ENCODE results near the gene PYGB.
"Not testable (repeated sequence)": the region's sequence is repeated elsewhere in the genome, so short reads cannot be mapped to it uniquely, and the experiment has no call there.

The PYGB gene

DNA sequence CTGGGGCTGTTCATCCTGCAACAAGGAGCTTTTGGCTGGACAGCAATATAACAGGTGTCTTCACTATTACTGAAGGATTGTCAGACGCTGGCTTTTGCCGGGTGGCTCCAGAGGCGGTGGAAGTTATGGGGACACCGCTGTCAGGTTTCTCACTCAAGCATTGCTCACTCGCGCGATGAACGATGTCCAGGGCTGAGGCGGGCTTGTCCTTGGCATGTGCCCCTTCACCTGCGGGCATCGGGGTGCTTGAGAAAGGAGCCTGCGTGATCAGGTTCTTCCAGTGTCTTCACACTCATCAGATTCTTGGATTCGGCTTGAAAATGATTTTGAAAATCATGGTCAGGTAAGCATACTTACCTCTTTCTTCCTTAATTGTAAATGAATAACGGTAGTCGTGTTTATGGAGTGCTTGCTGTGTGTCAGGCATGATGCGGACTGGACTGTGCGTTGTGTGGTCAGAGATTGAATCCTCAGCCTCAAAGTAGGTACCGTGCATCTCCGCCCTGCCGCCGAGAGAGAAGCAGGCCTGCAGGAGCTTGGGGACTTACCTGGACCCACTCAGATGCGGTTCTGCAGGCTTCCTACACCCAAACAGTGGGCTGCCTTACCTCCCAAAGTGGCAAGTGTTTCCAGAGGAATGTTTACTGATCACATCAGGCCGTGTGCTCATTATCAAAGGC lies 18.3 kb upstream of the PYGB start:
- H3K27ac ChIP-seq (ENCODE audit: insufficient read depth in 1 of 2, low read depth in 1 of 2, low read length in 2 of 2, poor library complexity in 1 of 2, severe bottlenecking in 2 of 2) = no peak overlapping the region
- no peaks in the 10 kb centered on the region for H3K27me3 ChIP-seq (replicated peaks in 2 of 5; ENCODE audit: control insufficient read depth in 4 of 5, insufficient read depth in 5 of 5, low read length in 4 of 5)
- WGBS (ENCODE audit: insufficient coverage) = 96% methylated on average over 17 of the region's 23 CpGs
- peaks cover 2 to 9% (median 7%) of the 10 kb centered on the region in 4 experiments for H3K36me3 ChIP-seq (ENCODE audit: control insufficient read depth in 4 of 4, insufficient read depth in 4 of 4, low read length in 3 of 4)
- H3K4me1 ChIP-seq (ENCODE audit: control extremely low read depth in 1 of 4, control insufficient read depth in 4 of 4, insufficient read depth in 4 of 4, low read length in 3 of 4) = peaks cover 0 to 9% (median 4%) of the 10 kb centered on the region in 4 experiments
- no peak for DNase-seq
- ChIA-PET POLR2A (no interaction called here), CTCF (no interaction called here)
- no peak overlapping the region for H3K4me3 ChIP-seq (ENCODE audit: control insufficient read depth in 1 of 7, extremely low read depth in 1 of 7, insufficient read depth in 4 of 7, low read depth in 2 of 7, low read length in 6 of 7)
- no peaks in the 10 kb centered on the region for H3K9me3 ChIP-seq (ENCODE audit: control extremely low read depth in 1 of 5, control insufficient read depth in 4 of 5, insufficient read depth in 2 of 5, low read depth in 1 of 5, low read length in 4 of 5)

DNA sequence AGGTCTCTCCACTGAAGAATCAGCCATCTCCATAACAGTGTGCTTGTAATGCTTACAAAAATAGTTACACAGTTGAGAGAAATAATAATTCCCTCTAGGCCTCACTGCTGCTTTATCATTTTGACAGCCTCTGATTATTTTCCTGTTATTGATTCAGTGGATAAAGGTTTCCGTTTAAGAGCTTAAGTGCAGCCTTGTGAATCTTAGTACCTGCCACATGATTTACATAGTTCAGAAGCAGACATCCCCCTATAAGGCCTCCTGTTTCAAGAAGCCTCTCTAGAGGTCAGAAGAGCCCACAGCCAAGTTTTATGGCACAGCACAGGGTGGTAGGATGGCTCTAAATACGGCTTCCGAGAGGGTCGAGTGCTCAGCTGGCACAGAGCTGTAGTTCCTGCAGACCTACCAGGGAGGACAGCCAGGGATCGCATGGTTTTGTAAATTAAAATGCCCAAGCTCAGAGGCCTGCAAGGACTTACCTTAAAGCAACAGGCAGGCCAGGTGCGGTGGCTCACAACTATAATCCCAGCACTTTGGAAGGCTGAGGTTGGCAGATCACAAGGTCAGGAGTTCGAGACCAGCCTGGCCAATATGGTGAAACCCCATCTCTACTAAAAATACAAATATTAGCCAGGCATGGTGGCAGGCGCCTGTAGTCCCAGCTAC lies 17.6 kb upstream of the PYGB start:
- 89% methylated on average over 6 of the region's 8 CpGs for WGBS (ENCODE audit: insufficient coverage)
- Histone ChIP-seq H3K27me3 (replicated peaks in 2 of 5; ENCODE audit: control insufficient read depth in 4 of 5, insufficient read depth in 5 of 5, low read length in 4 of 5) (peaks cover 0 to 2% (median 0%) of the 10 kb centered on the region in 5 experiments), H3K4me1 (ENCODE audit: control extremely low read depth in 1 of 4, control insufficient read depth in 4 of 4, insufficient read depth in 4 of 4, low read length in 3 of 4) (peaks cover 0 to 9% (median 4%) of the 10 kb centered on the region in 4 experiments), H3K27ac (ENCODE audit: insufficient read depth in 1 of 2, low read depth in 1 of 2, low read length in 2 of 2, poor library complexity in 1 of 2, severe bottlenecking in 2 of 2) (no peak overlapping the region), H3K4me3 (ENCODE audit: control insufficient read depth in 1 of 7, extremely low read depth in 1 of 7, insufficient read depth in 4 of 7, low read depth in 2 of 7, low read length in 6 of 7) (no peak overlapping the region), H3K9me3 (ENCODE audit: control extremely low read depth in 1 of 5, control insufficient read depth in 4 of 5, insufficient read depth in 2 of 5, low read depth in 1 of 5, low read length in 4 of 5) (no peaks in the 10 kb centered on the region), H3K36me3 (ENCODE audit: control insufficient read depth in 4 of 4, insufficient read depth in 4 of 4, low read length in 3 of 4) (peaks cover 2 to 7% (median 5%) of the 10 kb centered on the region in 4 experiments)
- DNase-seq = no peak
- ChIA-PET CTCF (no interaction called here), POLR2A (no interaction called here)

DNA sequence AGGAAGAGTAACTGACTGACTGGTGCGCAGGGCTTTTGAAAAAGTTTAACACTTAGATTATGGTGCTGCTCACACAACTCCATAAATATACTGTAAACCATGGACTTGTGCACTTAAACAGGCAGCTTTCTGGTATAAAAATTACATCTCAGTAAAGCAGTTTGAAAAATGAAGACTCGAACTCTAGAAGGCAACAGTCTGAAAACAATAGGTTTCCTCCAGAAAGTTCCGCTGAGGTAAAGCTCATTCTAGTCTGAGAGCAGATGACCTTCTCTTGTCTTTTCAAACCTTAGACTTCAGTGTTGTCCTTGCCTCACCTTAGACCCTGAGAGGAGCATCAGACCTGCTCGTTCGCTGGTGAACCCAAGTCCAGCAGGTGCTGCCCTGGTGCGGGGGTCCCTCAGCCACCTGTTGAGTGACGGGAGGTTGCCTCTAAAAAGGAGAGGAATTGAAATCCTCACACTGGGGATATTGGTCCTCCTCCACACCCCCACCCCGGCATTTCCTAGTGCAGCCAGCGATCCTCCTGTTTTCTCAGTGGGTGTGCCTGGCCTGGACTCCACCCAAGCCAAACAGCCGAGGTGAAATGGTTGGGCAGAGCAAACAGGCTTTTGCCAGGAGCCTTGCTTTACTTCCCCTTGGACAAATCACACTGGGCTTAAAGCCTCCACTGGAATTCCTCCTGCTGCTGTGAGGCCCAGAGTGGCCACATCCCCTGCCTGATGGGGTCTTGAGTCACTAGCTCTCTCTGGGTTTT lies 14.7 kb upstream of the PYGB start:
- no peaks in the 10 kb centered on the region for H3K4me1 ChIP-seq (ENCODE audit: control extremely low read depth in 1 of 4, control insufficient read depth in 4 of 4, insufficient read depth in 4 of 4, low read length in 3 of 4)
- ChIA-PET CTCF (no interaction called here), POLR2A (no interaction called here)
- H3K4me3 ChIP-seq (ENCODE audit: control insufficient read depth in 1 of 7, extremely low read depth in 1 of 7, insufficient read depth in 4 of 7, low read depth in 2 of 7, low read length in 6 of 7) = no peak overlapping the region
- DNase-seq = no peak
- no peaks in the 10 kb centered on the region for H3K9me3 ChIP-seq (ENCODE audit: control extremely low read depth in 1 of 5, control insufficient read depth in 4 of 5, insufficient read depth in 2 of 5, low read depth in 1 of 5, low read length in 4 of 5)
- H3K27ac ChIP-seq (ENCODE audit: insufficient read depth in 1 of 2, low read depth in 1 of 2, low read length in 2 of 2, poor library complexity in 1 of 2, severe bottlenecking in 2 of 2) = no peak overlapping the region
- peaks cover 0 to 2% (median 0%) of the 10 kb centered on the region in 4 experiments for H3K36me3 ChIP-seq (ENCODE audit: control insufficient read depth in 4 of 4, insufficient read depth in 4 of 4, low read length in 3 of 4)
- H3K27me3 ChIP-seq (replicated peaks in 2 of 5; ENCODE audit: control insufficient read depth in 4 of 5, insufficient read depth in 5 of 5, low read length in 4 of 5) = peaks cover 0 to 8% (median 2%) of the 10 kb centered on the region in 5 experiments
- WGBS (ENCODE audit: insufficient coverage) = 88% methylated on average over 9 of the region's 10 CpGs

DNA sequence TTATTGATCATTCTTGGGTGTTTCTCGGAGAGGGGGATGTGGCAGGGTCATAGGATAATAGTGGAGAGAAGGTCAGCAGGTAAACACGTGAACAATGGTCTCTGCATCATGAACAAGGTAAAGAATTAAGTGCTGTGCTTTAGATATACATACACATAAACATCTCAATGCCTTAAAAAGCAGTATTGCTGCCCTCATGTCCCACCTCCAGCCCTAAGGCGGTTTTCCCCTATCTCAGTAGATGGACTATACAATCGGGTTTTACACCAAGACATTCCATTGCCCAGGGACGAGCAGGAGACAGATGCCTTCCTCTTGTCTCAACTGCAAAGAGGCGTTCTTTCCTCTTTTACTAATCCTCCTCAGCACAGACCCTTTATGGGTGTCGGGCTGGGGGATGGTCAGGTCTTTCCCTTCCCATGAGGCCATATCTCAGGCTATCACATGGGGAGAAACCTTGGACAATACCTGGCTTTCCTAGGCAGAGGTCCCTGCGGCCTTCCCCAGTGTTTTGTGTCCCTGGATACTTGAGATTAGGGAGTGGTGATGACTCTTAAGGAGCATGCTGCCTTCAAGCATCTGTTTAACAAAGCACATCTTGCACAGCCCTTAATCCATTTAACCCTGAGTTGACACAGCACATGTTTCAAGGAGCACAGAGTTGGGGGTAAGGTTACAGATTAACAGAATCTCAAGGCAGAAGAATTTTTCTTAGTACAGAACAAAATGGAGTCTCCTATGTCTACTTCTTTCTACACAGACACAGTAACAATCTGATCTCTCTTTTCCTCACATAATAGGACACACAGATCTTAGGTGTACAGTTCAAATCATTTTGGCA lies 13.7 kb upstream of the PYGB start:
- H3K9me3 ChIP-seq (ENCODE audit: control extremely low read depth in 1 of 5, control insufficient read depth in 4 of 5, insufficient read depth in 2 of 5, low read depth in 1 of 5, low read length in 4 of 5); H3K27me3 ChIP-seq (replicated peaks in 2 of 5; ENCODE audit: control insufficient read depth in 4 of 5, insufficient read depth in 5 of 5, low read length in 4 of 5); CTCF ChIA-PET; H3K4me3 ChIP-seq (ENCODE audit: control insufficient read depth in 1 of 7, extremely low read depth in 1 of 7, insufficient read depth in 4 of 7, low read depth in 2 of 7, low read length in 6 of 7); H3K4me1 ChIP-seq (ENCODE audit: control extremely low read depth in 1 of 4, control insufficient read depth in 4 of 4, insufficient read depth in 4 of 4, low read length in 3 of 4); H3K36me3 ChIP-seq (ENCODE audit: control insufficient read depth in 4 of 4, insufficient read depth in 4 of 4, low read length in 3 of 4); H3K27ac ChIP-seq (ENCODE audit: insufficient read depth in 1 of 2, low read depth in 1 of 2, low read length in 2 of 2, poor library complexity in 1 of 2, severe bottlenecking in 2 of 2); DNase-seq; POLR2A ChIA-PET: not testable (repeated sequence)
- 66% methylated on average over 4 of the region's 8 CpGs for WGBS (ENCODE audit: insufficient coverage)

DNA sequence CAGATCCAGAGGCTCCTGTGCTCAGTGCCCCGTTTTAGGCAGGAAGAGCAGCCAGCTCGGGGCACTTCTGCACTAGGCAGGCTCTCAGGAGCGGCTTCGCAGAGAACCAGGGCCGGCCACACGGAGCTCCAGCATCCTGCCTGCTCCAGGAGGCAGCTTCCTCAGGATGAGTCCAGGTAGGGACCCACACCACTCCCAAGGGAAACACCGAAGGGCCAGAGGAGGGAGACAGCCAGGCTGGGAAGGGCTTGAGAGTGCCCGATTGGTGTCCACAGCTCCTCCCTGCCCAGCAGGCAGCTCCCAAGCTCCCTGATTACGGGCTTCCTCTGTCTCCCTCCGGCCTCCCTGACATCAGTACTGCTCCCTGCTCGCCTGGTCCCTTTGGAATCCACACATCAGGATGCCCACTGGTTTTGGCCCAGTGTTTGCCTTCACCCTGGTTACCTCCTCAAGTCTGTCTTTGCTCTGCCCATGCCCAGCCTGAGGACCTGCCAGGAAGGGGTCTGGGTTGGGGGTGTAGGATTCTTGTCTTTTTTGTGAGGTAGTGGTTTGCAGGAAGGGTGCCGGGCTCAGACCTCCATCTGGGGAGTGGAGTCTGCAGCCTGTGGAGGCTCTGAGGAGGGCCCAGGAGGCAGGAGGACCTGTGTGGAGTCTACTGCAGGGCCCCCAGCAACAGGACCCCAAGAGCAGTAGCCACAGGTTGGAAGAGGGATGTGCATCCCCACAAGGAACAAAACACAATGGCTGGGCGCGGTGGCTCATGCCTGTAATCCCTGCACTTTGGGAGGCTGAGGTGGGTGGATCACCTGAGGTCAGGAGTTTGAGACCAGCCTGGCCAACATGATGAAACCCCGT lies 11.2 kb upstream of the PYGB start:
- Histone ChIP-seq H3K27ac (ENCODE audit: insufficient read depth in 1 of 2, low read depth in 1 of 2, low read length in 2 of 2, poor library complexity in 1 of 2, severe bottlenecking in 2 of 2) (no peak overlapping the region), H3K4me3 (ENCODE audit: control insufficient read depth in 1 of 7, extremely low read depth in 1 of 7, insufficient read depth in 4 of 7, low read depth in 2 of 7, low read length in 6 of 7) (no peak overlapping the region), H3K36me3 (ENCODE audit: control insufficient read depth in 4 of 4, insufficient read depth in 4 of 4, low read length in 3 of 4) (no peaks in the 10 kb centered on the region), H3K9me3 (ENCODE audit: control extremely low read depth in 1 of 5, control insufficient read depth in 4 of 5, insufficient read depth in 2 of 5, low read depth in 1 of 5, low read length in 4 of 5) (no peaks in the 10 kb centered on the region), H3K4me1 (ENCODE audit: control extremely low read depth in 1 of 4, control insufficient read depth in 4 of 4, insufficient read depth in 4 of 4, low read length in 3 of 4) (no peaks in the 10 kb centered on the region), H3K27me3 (replicated peaks in 2 of 5; ENCODE audit: control insufficient read depth in 4 of 5, insufficient read depth in 5 of 5, low read length in 4 of 5) (peaks cover 0 to 8% (median 2%) of the 10 kb centered on the region in 5 experiments)
- 81% methylated on average over 14 of the region's 15 CpGs for WGBS (ENCODE audit: insufficient coverage)
- CTCF ChIA-PET = interaction anchor here (0.6 to 1.7 kb wide), 2 partner anchors 15 to 242 kb away, joined by 3 read pairs; no protein-coding TSS in a partner anchor
- POLR2A ChIA-PET = no interaction called here
- no peak for DNase-seq

DNA sequence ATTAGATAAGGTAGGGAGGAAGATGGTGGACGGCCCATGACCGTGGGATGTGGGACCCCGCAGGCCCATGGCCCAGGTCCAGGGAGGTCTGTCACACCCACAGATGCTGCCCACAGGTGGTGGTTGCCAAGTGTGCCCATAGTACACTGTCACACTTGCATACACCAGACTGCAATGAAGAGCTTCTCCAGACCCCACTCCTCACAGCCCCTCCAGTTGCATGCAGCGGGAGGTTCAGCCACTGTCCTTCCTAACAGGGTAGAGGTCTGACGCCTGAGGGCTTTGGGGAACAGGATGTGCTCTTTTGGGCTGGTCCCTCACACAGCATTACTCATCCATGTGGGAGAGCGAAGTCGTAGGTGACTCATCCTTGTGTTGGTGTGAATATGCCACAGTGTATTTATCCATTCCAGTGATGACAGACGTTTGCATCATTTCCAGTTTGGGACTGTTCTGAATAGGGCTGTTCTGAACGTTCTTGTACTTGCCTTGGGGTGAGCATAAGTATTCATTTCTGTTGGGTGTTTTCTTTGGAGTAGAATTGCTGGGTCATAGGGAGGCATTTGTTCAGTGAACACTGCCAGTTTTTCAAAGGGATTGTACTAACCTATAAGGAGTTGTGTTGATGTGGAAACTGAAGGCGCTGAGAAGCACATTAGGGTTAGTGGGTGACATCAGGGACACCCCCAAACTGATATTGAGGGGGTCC lies 10.1 kb upstream of the PYGB start:
- 91% methylated on average over 9 of the region's 10 CpGs for WGBS (ENCODE audit: insufficient coverage)
- no peak overlapping the region for H3K27ac ChIP-seq (ENCODE audit: insufficient read depth in 1 of 2, low read depth in 1 of 2, low read length in 2 of 2, poor library complexity in 1 of 2, severe bottlenecking in 2 of 2)
- POLR2A ChIA-PET = no interaction called here
- CTCF ChIA-PET = interaction anchor here (1.2 to 1.7 kb wide), 2 partner anchors 9 to 243 kb away, joined by 3 read pairs; no protein-coding TSS in a partner anchor
- no peak overlapping the region for H3K4me3 ChIP-seq (ENCODE audit: control insufficient read depth in 1 of 7, extremely low read depth in 1 of 7, insufficient read depth in 4 of 7, low read depth in 2 of 7, low read length in 6 of 7)
- no peaks in the 10 kb centered on the region for H3K9me3 ChIP-seq (ENCODE audit: control extremely low read depth in 1 of 5, control insufficient read depth in 4 of 5, insufficient read depth in 2 of 5, low read depth in 1 of 5, low read length in 4 of 5)
- H3K36me3 ChIP-seq (ENCODE audit: control insufficient read depth in 4 of 4, insufficient read depth in 4 of 4, low read length in 3 of 4) = no peaks in the 10 kb centered on the region
- DNase-seq = peak in 2 of 3 donors; percentile 38 to 53
- H3K27me3 ChIP-seq (replicated peaks in 2 of 5; ENCODE audit: control insufficient read depth in 4 of 5, insufficient read depth in 5 of 5, low read length in 4 of 5) = peaks cover 0 to 8% (median 2%) of the 10 kb centered on the region in 5 experiments
- H3K4me1 ChIP-seq (ENCODE audit: control extremely low read depth in 1 of 4, control insufficient read depth in 4 of 4, insufficient read depth in 4 of 4, low read length in 3 of 4) = no peaks in the 10 kb centered on the region
